H9 (cell line): ENCODE data around the gene SLC6A15. TPM values are rescaled to one million over a fixed set of nuclear protein-coding genes. Genes with fewer than 3 reads are reported as not detected.

Experiments used
- DNase-seq: peaks from one replicate; pipeline ENCODE4 v3.0.0-alpha.2; 2017
- H2AFZ ChIP-seq: one replicate; pipeline ENCODE4 v1.6.1; 2013; ENCODE audit warnings: mild to moderate bottlenecking, low read length, control low read depth, moderate library complexity
- H2AK5ac ChIP-seq: 2 replicates; pipeline ENCODE4 v1.6.1; 2013; ENCODE audit warnings: low read length, control low read depth, mixed read lengths; ENCODE audit not compliant: insufficient read length
- H2BK120ac ChIP-seq: one replicate; pipeline ENCODE4 v1.6.1; 2013; ENCODE audit warnings: low read depth, mild to moderate bottlenecking, low read length, control low read depth, inconsistent platforms; ENCODE audit not compliant: poor library complexity, severe bottlenecking
- H2BK12ac ChIP-seq: 2 replicates; pipeline ENCODE4 v1.6.1; 2013; ENCODE audit warnings: low read length, control low read depth, mixed read lengths, low read depth; ENCODE audit not compliant: insufficient read length
- H2BK15ac ChIP-seq: 2 replicates; pipeline ENCODE4 v1.6.1; 2013; ENCODE audit warnings: low read depth, low read length, control low read depth
- H2BK20ac ChIP-seq: one replicate; pipeline ENCODE4 v1.6.1; 2013; ENCODE audit warnings: low read depth, mild to moderate bottlenecking, low read length, control low read depth, inconsistent platforms; ENCODE audit not compliant: poor library complexity, severe bottlenecking
- H2BK5ac ChIP-seq: 2 replicates; pipeline ENCODE4 v1.6.1; 2013; ENCODE audit warnings: low read length, control low read depth, mixed read lengths; ENCODE audit not compliant: insufficient read length
- H3K14ac ChIP-seq: 2 replicates; pipeline ENCODE4 v1.6.1; 2013; ENCODE audit warnings: low read length, control low read depth; ENCODE audit not compliant: insufficient read depth
- H3K18ac ChIP-seq: 2 replicates; pipeline ENCODE4 v1.6.1; 2013; ENCODE audit warnings: low read depth, mild to moderate bottlenecking, mixed read lengths, low read length, control low read depth; ENCODE audit not compliant: insufficient read length
- H3K23ac ChIP-seq: 2 replicates; pipeline ENCODE4 v1.6.1; 2013; ENCODE audit warnings: low read length, control low read depth, mixed read lengths, low read depth; ENCODE audit not compliant: insufficient read length
- H3K23me2 ChIP-seq: 2 replicates; pipeline ENCODE4 v1.6.1; 2013; ENCODE audit warnings: low read depth, mild to moderate bottlenecking, mixed read lengths, low read length, control low read depth; ENCODE audit not compliant: insufficient read length, poor library complexity, severe bottlenecking
- H3K27ac ChIP-seq: 2 replicates; pipeline ENCODE4 v1.5.1; 2013; ENCODE audit warnings: low read length, control low read depth, mixed read lengths, low read depth; ENCODE audit not compliant: insufficient read length
- H3K27me3 ChIP-seq: 2 replicates; pipeline ENCODE4 v1.6.1; 2013; ENCODE audit warnings: low read length, control low read depth, inconsistent platforms; ENCODE audit not compliant: insufficient read depth
- H3K4ac ChIP-seq: 2 replicates; pipeline ENCODE4 v1.6.1; 2013; ENCODE audit warnings: low read depth, mild to moderate bottlenecking, control low read depth, inconsistent platforms, low read length, moderate library complexity
- H3K4me1 ChIP-seq: 2 replicates; pipeline ENCODE4 v1.6.1; 2013; ENCODE audit warnings: low read length, control low read depth, inconsistent platforms; ENCODE audit not compliant: insufficient read depth
- H3K4me2 ChIP-seq: 2 replicates; pipeline ENCODE4 v1.6.1; 2013; ENCODE audit warnings: low read length, control low read depth, mixed read lengths; ENCODE audit not compliant: insufficient read length, insufficient read depth
- H3K56ac ChIP-seq: 2 replicates; pipeline ENCODE4 v1.6.1; 2013; ENCODE audit warnings: low read depth, mild to moderate bottlenecking, mixed read lengths, low read length, control low read depth; ENCODE audit not compliant: insufficient read length
- H3K79me1 ChIP-seq: 2 replicates; pipeline ENCODE4 v1.6.1; 2013; ENCODE audit warnings: low read depth, mild to moderate bottlenecking, moderate library complexity, low read length, control low read depth, inconsistent platforms; ENCODE audit not compliant: insufficient read depth, poor library complexity, severe bottlenecking
- H3K79me2 ChIP-seq: 2 replicates; pipeline ENCODE4 v1.6.1; 2013; ENCODE audit warnings: low read length, control low read depth, inconsistent platforms; ENCODE audit not compliant: insufficient read depth
- H3K9ac ChIP-seq: 2 replicates; pipeline ENCODE4 v1.6.1; 2013; ENCODE audit warnings: low read length, control low read depth, mixed read lengths; ENCODE audit not compliant: insufficient read length; ENCODE audit errors: extremely low read depth
- H3K9me3 ChIP-seq: one replicate; pipeline ENCODE4 v1.6.1; 2013; ENCODE audit warnings: low read depth, low read length, inconsistent platforms; ENCODE audit not compliant: control insufficient read depth
- H3T11ph ChIP-seq: one replicate; pipeline ENCODE4 v1.6.1; 2013; ENCODE audit warnings: mild to moderate bottlenecking, low read length, control low read depth, inconsistent platforms
- H4K20me1 ChIP-seq: one replicate; pipeline ENCODE4 v1.6.1; 2013; ENCODE audit not compliant: control insufficient read depth, insufficient read length, insufficient read depth
- H4K5ac ChIP-seq: 2 replicates; pipeline ENCODE4 v1.6.1; 2013; ENCODE audit warnings: low read depth, mild to moderate bottlenecking, mixed read lengths, low read length, control low read depth; ENCODE audit not compliant: insufficient read length
- H4K8ac ChIP-seq: replicated peaks from 2 replicates; pipeline ENCODE4 v1.6.1; 2013; ENCODE audit warnings: low read length, control low read depth, mixed read lengths, low read depth; ENCODE audit not compliant: insufficient read length
- H4K91ac ChIP-seq: 2 replicates; pipeline ENCODE4 v1.6.1; 2013; ENCODE audit warnings: low read depth, mild to moderate bottlenecking, moderate library complexity, mixed read lengths, low read length, control low read depth; ENCODE audit not compliant: insufficient read length
- H3K27ac Mint-ChIP-seq, 3 experiments: 2 replicates in 2 of 3; 3 replicates in 1 of 3; pipeline ENCODE4 v1.8.0; 2020 to 2021; ENCODE audit warnings: mixed read lengths in 3 of 3, mild to moderate bottlenecking in 1 of 3, moderate library complexity in 1 of 3
- H3K27me3 Mint-ChIP-seq: 2 replicates; pipeline ENCODE4 v1.8.0; 2021; ENCODE audit warnings: low read depth, mild to moderate bottlenecking, moderate library complexity, mixed read lengths
- H3K36me3 Mint-ChIP-seq, 3 experiments: 2 replicates in 2 of 3; 3 replicates in 1 of 3; pipeline ENCODE4 v1.8.0; 2020 to 2021; ENCODE audit warnings: low read depth in 3 of 3, mixed read lengths in 3 of 3; ENCODE audit not compliant: insufficient read depth in 1 of 3
- H3K4me1 Mint-ChIP-seq, 2 experiments: 2 replicates each; pipeline ENCODE4 v1.8.0; 2020; ENCODE audit warnings: mixed read lengths in 2 of 2
- H3K4me3 Mint-ChIP-seq, 2 experiments: 2 replicates in 1 of 2; 3 replicates in 1 of 2; pipeline ENCODE4 v1.8.0; 2020 to 2021; ENCODE audit warnings: mild to moderate bottlenecking in 2 of 2, mixed read lengths in 2 of 2, moderate library complexity in 1 of 2
- H3K9me3 Mint-ChIP-seq, 2 experiments: 2 replicates in 1 of 2; 3 replicates in 1 of 2; pipeline ENCODE4 v1.8.0; 2020; ENCODE audit warnings: mild to moderate bottlenecking in 2 of 2, mixed read lengths in 2 of 2, moderate library complexity in 1 of 2
- CTCF ChIP-seq: fragments of 200-600 bp; sonication (generic); conservative IDR thresholded peaks from 3 replicates; pipeline ENCODE4 v1.8.0; 2021; ENCODE audit warnings: antibody characterized with exemption, mild to moderate bottlenecking
- WGBS: extraction: QIAGEN DNeasy Blood & Tissue Kit; methylation state at CpG from one replicate; pipeline ENCODE4 v1.1.7; 2013; ENCODE audit warnings: missing lambda C conversion rate, low lambda C conversion rate, mixed read lengths; ENCODE audit not compliant: insufficient read length; ENCODE audit errors: extremely low coverage; 5-methylcytosine and 5-hydroxymethylcytosine counted together
- total RNA-seq: library from RNA; stranded (reverse); gene quantifications from 2 replicates; pipeline ENCODE4 v1.2.1, GENCODE V29; 2021

SLC6A15 gene
- total RNA-seq, 1 experiment from 2014 or later = 12.9 TPM

- no peak overlapping the region for H3K27ac Mint-ChIP-seq
- H3K23ac ChIP-seq = no peak overlapping the region
- no peaks in the 10 kb centered on the region for H3K4me1 ChIP-seq
- no peak overlapping the region for H2AFZ ChIP-seq
- H3K27me3 ChIP-seq = no peaks in the 10 kb centered on the region
- no peaks in the 10 kb centered on the region for H4K20me1 ChIP-seq
- no peak for DNase-seq
- no peak overlapping the region for H3K14ac ChIP-seq
- H4K91ac ChIP-seq = no peak overlapping the region
- no peak overlapping the region for H2BK20ac ChIP-seq
- H2BK5ac ChIP-seq = no peak overlapping the region
- H3T11ph ChIP-seq = no peak overlapping the region
- no peak overlapping the region for H4K5ac ChIP-seq
- H2BK15ac ChIP-seq = no peak overlapping the region
- no peaks in the 10 kb centered on the region for H3K9me3 ChIP-seq
- no peak overlapping the region for H3K18ac ChIP-seq
- peaks cover 1% of the 10 kb centered on the region; the same call in 1 of the 2 replicates for H3K27me3 Mint-ChIP-seq
- no peak overlapping the region for H2BK12ac ChIP-seq
- no peak overlapping the region for H3K4me2 ChIP-seq
- H3K9me3 Mint-ChIP-seq = no peaks in the 10 kb centered on the region
- H3K79me1 ChIP-seq = no peaks in the 10 kb centered on the region
- H3K56ac ChIP-seq = no peak overlapping the region
- no peak overlapping the region for H3K4ac ChIP-seq
- H3K4me1 Mint-ChIP-seq = peaks cover 0 to 2% of the 10 kb centered on the region in 2 experiments; a peak in 2 of 4 replicates
- no peak overlapping the region for H2AK5ac ChIP-seq
- H4K8ac ChIP-seq = no peak overlapping the region
- no peak overlapping the region for H3K27ac ChIP-seq
- no peak overlapping the region for H3K4me3 Mint-ChIP-seq
- no peak for TF ChIP-seq CTCF
- WGBS = no CpG with 5 or more reads among the region's 1 CpG
- no peaks in the 10 kb centered on the region for H3K23me2 ChIP-seq
- H3K79me2 ChIP-seq = no peaks in the 10 kb centered on the region
- no peak overlapping the region for H3K9ac ChIP-seq
- no peak overlapping the region for H2BK120ac ChIP-seq
- H3K36me3 Mint-ChIP-seq = no peaks in the 10 kb centered on the region
These were observed 85.7 kb downstream of the SLC6A15 start for GRCh38 chr12:84826925-84827324.
